ENCODE data around the gene ANAPC5. TPM values are rescaled to one million over a fixed set of nuclear protein-coding genes. Genes with fewer than 3 reads are reported as not detected.
"Not testable (repeated sequence)": the region's sequence is repeated elsewhere in the genome, so short reads cannot be mapped to it uniquely, and the experiment has no call there.

The ANAPC5 gene
- total RNA-seq, 2 experiments from 2014 or later = 133 to 135 TPM

GRCh38 chr12:121383601-121384021 lies 31.4 kb upstream of the ANAPC5 start:
- H3K4me3 Mint-ChIP-seq = no peak overlapping the region
- H3K9me3 Mint-ChIP-seq = no peaks in the 10 kb centered on the region
- H3K27ac Mint-ChIP-seq = no peak overlapping the region
- H3K4me1 Mint-ChIP-seq = peaks cover 4% of the 10 kb centered on the region
- POLR2A ChIA-PET = interaction anchor here (1.2 kb wide), 1 partner anchor 17 kb away, joined by 3 read pairs; no protein-coding TSS in a partner anchor
- ATAC-seq (ENCODE audit: low read depth) (no peak), DNase-seq (no peak)
- H3K36me3 Mint-ChIP-seq = no peaks in the 10 kb centered on the region
- peaks cover 10% of the 10 kb centered on the region for H3K27me3 Mint-ChIP-seq

- H3K9me3 Mint-ChIP-seq = no peaks in the 10 kb centered on the region
- H3K4me1 Mint-ChIP-seq = peaks cover under 1% of the 10 kb centered on the region
- ATAC-seq (ENCODE audit: low read depth) (no peak), DNase-seq (no peak)
- H3K36me3 Mint-ChIP-seq = no peaks in the 10 kb centered on the region
- peaks cover 19% of the 10 kb centered on the region for H3K27me3 Mint-ChIP-seq
- POLR2A ChIA-PET = no interaction called here
- H3K4me3 Mint-ChIP-seq = no peak overlapping the region
- H3K27ac Mint-ChIP-seq = no peak overlapping the region
Measured at GRCh38 chr12:121379945-121380344, 27.7 kb upstream of the ANAPC5 start.

GRCh38 chr12:121378736-121379135 lies 26.5 kb upstream of the ANAPC5 start:
- Mint-ChIP-seq H3K4me3 (no peak overlapping the region), H3K36me3 (no peaks in the 10 kb centered on the region), H3K9me3 (no peaks in the 10 kb centered on the region), H3K27me3 (peaks cover 14% of the 10 kb centered on the region), H3K27ac (no peak overlapping the region), H3K4me1 (peaks cover 2% of the 10 kb centered on the region)
- POLR2A ChIA-PET = no interaction called here
- ATAC-seq (ENCODE audit: low read depth) = no peak
- no peak for DNase-seq

- ATAC-seq (ENCODE audit: low read depth) (no peak), DNase-seq (no peak)
- H3K27me3 Mint-ChIP-seq = peaks cover 12% of the 10 kb centered on the region
- H3K4me1 Mint-ChIP-seq = peaks cover 2% of the 10 kb centered on the region
- H3K27ac Mint-ChIP-seq = no peak overlapping the region
- H3K4me3 Mint-ChIP-seq = no peak overlapping the region
- no peaks in the 10 kb centered on the region for H3K36me3 Mint-ChIP-seq
- POLR2A ChIA-PET = no interaction called here
- no peaks in the 10 kb centered on the region for H3K9me3 Mint-ChIP-seq
Measured at GRCh38 chr12:121376754-121377697, 24.8 kb upstream of the ANAPC5 start.

- H3K4me3 Mint-ChIP-seq; H3K9me3 Mint-ChIP-seq; H3K27ac Mint-ChIP-seq; ATAC-seq (ENCODE audit: low read depth); H3K36me3 Mint-ChIP-seq; H3K4me1 Mint-ChIP-seq; DNase-seq; POLR2A ChIA-PET: not testable (repeated sequence)
- peaks cover 18% of the 10 kb centered on the region for H3K27me3 Mint-ChIP-seq
Measured at GRCh38 chr12:121374945-121375584, 22.9 kb upstream of the ANAPC5 start.

GRCh38 chr12:121374336-121374735 lies 22.1 kb upstream of the ANAPC5 start:
- POLR2A ChIA-PET; H3K36me3 Mint-ChIP-seq; H3K4me1 Mint-ChIP-seq; H3K4me3 Mint-ChIP-seq; H3K9me3 Mint-ChIP-seq; H3K27ac Mint-ChIP-seq; DNase-seq; ATAC-seq (ENCODE audit: low read depth): not testable (repeated sequence)
- peaks cover 22% of the 10 kb centered on the region for H3K27me3 Mint-ChIP-seq

GRCh38 chr12:121373755-121374154 lies 21.5 kb upstream of the ANAPC5 start:
- Mint-ChIP-seq H3K4me3 (no peak overlapping the region), H3K27ac (no peak overlapping the region), H3K9me3 (no peaks in the 10 kb centered on the region), H3K4me1 (peaks cover 2% of the 10 kb centered on the region), H3K36me3 (no peaks in the 10 kb centered on the region), H3K27me3 (peaks cover 22% of the 10 kb centered on the region)
- ATAC-seq (ENCODE audit: low read depth) (no peak), DNase-seq (no peak)
- POLR2A ChIA-PET = no interaction called here

GRCh38 chr12:121371404-121371803 lies 19.2 kb upstream of the ANAPC5 start:
- ATAC-seq (ENCODE audit: low read depth) (no peak), DNase-seq (no peak)
- POLR2A ChIA-PET = no interaction called here
- H3K27me3 Mint-ChIP-seq = peaks cover 23% of the 10 kb centered on the region
- no peaks in the 10 kb centered on the region for H3K9me3 Mint-ChIP-seq
- H3K27ac Mint-ChIP-seq = no peak overlapping the region
- H3K36me3 Mint-ChIP-seq = no peaks in the 10 kb centered on the region
- H3K4me1 Mint-ChIP-seq = peaks cover 2% of the 10 kb centered on the region
- no peak overlapping the region for H3K4me3 Mint-ChIP-seq

GRCh38 chr12:121366063-121366459 lies 13.8 kb upstream of the ANAPC5 start:
- POLR2A ChIA-PET = no interaction called here
- H3K36me3 Mint-ChIP-seq = no peaks in the 10 kb centered on the region
- peaks cover 10% of the 10 kb centered on the region for H3K4me1 Mint-ChIP-seq
- no peaks in the 10 kb centered on the region for H3K9me3 Mint-ChIP-seq
- DNase-seq (no peak), ATAC-seq (ENCODE audit: low read depth) (no peak)
- H3K27me3 Mint-ChIP-seq = peaks cover 38% of the 10 kb centered on the region
- H3K4me3 Mint-ChIP-seq = no peak overlapping the region
- no peak overlapping the region for H3K27ac Mint-ChIP-seq

GRCh38 chr12:121365416-121366062 lies 13.3 kb upstream of the ANAPC5 start:
- Mint-ChIP-seq H3K27ac (no peak overlapping the region), H3K4me1 (peaks cover 10% of the 10 kb centered on the region), H3K27me3 (peaks cover 38% of the 10 kb centered on the region), H3K36me3 (no peaks in the 10 kb centered on the region), H3K9me3 (no peaks in the 10 kb centered on the region), H3K4me3 (no peak overlapping the region)
- POLR2A ChIA-PET = no interaction called here
- ATAC-seq (ENCODE audit: low read depth) = no peak
- no peak for DNase-seq

GRCh38 chr12:121364683-121365121 lies 12.5 kb upstream of the ANAPC5 start:
- no peak overlapping the region for H3K27ac Mint-ChIP-seq
- peaks cover 34% of the 10 kb centered on the region for H3K27me3 Mint-ChIP-seq
- DNase-seq (no peak), ATAC-seq (ENCODE audit: low read depth) (no peak)
- no peaks in the 10 kb centered on the region for H3K9me3 Mint-ChIP-seq
- H3K4me3 Mint-ChIP-seq = no peak overlapping the region
- no peaks in the 10 kb centered on the region for H3K36me3 Mint-ChIP-seq
- peaks cover 10% of the 10 kb centered on the region for H3K4me1 Mint-ChIP-seq
- POLR2A ChIA-PET = no interaction called here

GRCh38 chr12:121358073-121358472 lies 5.9 kb upstream of the ANAPC5 start:
- Mint-ChIP-seq H3K36me3 (no peaks in the 10 kb centered on the region), H3K4me3 (no peak overlapping the region), H3K27me3 (peaks cover 16% of the 10 kb centered on the region), H3K27ac (no peak overlapping the region), H3K4me1 (peaks cover 6% of the 10 kb centered on the region), H3K9me3 (no peaks in the 10 kb centered on the region)
- DNase-seq = no peak
- POLR2A ChIA-PET = interaction anchor here (0.7 kb wide), 1 partner anchor 41 kb away, joined by 3 read pairs; no protein-coding TSS in a partner anchor
- ATAC-seq (ENCODE audit: low read depth) = no peak

- no peak for DNase-seq
- POLR2A ChIA-PET = no interaction called here
- H3K4me1 Mint-ChIP-seq = peaks cover 12% of the 10 kb centered on the region
- H3K27ac Mint-ChIP-seq = no peak overlapping the region
- peaks cover 1% of the 10 kb centered on the region for H3K36me3 Mint-ChIP-seq
- H3K9me3 Mint-ChIP-seq = no peaks in the 10 kb centered on the region
- no peak overlapping the region for H3K4me3 Mint-ChIP-seq
- H3K27me3 Mint-ChIP-seq = peaks cover 14% of the 10 kb centered on the region
- ATAC-seq (ENCODE audit: low read depth) = no peak
Measured at GRCh38 chr12:121357331-121357730, 5.1 kb upstream of the ANAPC5 start.

All from activated naive CD8-positive, alpha-beta T cell treated with anti-CD3 and anti-CD28 coated beads, Interleukin-2, amount 10 ng/mL, durations not matched to agents 7 days and 5 days (primary cell).